GM19099 (cell line): ENCODE measurements around the gene IL22RA1.

Experiments
- POLR2A ChIP-seq: IDR thresholded peaks from 3 replicates; pipeline ENCODE4 v1.6.1; 2011; ENCODE audit warnings: low read depth; ENCODE audit not compliant: insufficient read length; ENCODE audit errors: extremely low read depth

The IL22RA1 gene

DNA sequence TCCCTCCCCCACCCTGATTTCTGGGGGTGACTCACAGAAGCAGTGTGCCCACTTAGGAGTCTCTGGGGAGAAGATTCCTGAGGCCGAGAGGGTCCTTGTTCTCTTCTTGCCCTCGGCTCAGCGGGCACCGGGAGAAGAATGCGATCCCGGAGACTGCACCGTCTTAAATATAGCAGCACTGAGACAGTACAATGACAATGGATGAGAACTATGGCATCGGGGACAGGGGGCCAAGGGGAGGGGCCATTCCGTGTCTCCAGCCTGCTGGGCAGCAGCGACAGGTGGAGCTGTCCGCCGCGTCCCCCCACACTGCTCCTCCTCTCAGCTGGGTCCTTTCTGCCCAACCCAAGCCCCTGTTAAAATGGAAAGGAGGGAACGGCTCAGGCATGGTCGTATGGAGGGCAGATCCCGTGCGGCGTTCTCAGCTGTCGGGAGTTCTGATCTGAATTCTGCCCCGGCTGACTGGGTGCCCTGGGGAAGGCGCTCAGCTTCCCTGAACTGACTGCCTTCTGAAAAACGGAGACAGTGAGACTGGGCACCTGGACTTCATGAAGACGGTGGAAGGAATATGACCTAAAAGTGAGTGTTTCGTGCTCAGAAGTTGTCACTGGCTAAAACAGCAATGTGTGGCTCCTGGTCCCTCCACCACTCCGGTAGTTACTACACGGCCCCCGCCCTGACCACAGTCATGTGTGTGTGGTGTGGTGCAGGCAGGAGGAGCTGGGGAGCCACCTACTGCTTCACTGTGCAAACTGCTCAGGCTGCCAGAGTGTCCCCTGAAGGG, 30.8 kb downstream of the IL22RA1 start, which contains the start of gene MYOM3:
TSS of gene MYOM3 (minus strand) at position 140 of the 784 bp plus-strand sequence. CDS start 3,499 bp downstream, outside the sequence.
- TF ChIP-seq POLR2A = no peak

DNA sequence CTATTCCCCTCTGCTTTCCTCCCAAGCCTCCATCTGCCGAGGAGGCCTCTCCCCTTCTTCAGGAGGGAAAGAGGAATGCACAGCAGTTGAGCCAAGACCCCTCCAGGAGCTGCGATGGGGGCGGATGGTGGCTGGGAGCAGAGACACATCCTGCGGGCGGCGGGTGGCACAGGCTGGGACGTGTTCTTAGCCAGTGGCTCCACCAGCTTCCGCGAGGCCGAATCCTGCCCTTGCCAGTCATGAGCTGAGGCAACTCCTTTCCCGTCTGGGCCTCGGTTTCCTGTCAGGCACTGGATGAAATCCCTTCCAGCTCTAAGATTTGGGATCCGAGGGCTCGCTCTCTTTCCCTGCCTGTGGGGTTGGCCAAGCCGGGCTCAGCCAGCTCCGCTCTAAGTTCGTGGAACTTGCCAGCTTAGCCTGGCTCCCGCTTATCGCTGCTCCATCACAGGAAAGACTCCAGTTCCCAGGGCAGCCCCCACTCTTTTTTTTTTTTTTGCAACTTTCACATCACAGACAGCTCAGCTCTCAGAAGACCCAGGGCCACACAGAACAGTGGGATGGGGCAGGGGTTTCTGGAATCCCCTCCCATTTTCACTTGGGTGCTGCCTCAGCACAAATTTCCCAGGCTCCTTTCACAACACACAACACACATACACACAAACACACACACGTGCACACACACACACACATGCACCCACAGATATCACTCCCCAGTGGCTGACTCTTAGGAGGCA, 31.5 kb downstream of the IL22RA1 start:
- TF ChIP-seq POLR2A = no peak

DNA sequence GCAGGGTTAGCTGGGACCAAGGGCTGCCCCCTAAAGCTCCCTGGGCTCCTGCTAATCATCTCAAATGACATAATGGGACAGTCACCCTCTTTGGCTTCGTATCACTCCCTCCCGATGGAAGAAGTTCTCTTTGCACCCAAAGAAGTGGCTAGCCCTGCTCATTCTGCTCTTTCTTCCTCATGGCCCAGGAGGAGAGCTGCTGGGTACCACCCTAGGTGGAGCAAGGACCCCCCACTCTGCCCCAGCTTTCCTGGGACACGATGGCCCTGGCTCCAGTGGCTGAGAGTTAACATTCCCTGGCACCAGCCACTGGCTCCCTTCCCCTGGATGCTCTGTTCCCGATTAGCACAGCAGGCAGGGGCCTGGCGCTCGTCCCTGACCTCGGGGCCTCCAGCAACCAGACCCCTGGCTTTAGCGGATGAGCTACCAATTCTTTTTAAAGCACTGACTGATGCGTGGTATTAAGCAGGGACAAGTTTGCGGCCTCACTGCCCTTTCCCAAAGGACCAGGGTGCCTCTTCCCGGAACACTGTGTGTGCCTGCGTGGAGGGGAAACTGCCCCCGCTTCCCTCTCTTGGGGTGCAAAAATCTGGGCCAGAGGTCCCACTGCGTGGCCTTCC, 32.2 kb downstream of the IL22RA1 start:
- no peak for TF ChIP-seq POLR2A

DNA sequence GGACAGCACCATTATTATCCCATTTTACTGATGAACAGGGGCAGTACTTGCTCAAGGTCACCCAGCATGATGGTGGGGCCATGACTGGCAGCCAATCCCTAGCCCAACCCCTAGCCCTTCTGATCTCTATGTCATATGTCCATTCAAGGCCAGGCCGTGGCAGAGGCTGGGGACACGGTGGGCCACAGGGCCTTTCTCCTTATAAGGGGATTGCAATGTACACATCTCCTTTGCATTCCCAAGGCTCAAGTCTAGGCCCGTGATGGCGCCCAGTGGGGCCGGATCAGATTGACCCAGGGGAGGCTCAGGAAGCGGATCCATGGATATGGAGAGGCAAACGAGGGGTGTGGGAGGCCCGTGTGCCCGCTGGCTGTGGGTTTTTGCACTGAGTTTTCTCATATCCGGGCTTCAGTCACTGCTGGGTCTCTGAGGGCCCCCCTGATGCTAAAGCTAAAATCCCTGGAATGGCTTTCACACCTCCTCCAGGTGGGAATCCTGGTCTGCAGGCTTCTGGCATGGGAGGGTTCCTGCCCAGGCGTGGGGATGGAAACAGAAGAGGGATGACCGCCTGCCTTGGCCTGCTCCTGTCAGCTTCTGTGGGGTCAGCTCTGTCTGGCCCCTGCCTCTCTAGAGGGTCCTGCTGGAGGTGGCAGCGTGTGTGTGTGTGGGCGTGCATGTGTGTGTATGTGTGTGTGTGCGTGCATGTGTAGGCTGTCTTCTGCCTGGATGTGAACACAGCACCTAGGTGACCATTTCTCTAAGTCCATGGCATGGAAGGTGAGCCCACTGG, 33.1 kb downstream of the IL22RA1 start:
- TF ChIP-seq POLR2A = no peak

DNA sequence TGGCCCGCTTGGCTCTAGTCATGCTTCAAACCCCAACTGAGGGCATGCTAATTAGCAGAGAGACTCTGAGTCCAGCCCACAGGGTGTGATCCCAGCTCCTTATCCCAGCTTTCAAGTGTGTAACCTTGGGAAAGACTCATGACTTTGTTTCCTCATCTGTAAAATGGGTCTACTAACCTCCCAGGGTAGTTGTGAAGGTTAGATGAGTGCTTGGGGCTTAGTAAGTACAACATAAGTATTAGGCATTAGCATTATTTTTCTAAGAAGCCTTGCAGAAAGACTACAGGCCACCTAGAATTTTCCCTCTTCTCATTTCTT, 33.8 kb downstream of the IL22RA1 start:
- TF ChIP-seq POLR2A = no peak

DNA sequence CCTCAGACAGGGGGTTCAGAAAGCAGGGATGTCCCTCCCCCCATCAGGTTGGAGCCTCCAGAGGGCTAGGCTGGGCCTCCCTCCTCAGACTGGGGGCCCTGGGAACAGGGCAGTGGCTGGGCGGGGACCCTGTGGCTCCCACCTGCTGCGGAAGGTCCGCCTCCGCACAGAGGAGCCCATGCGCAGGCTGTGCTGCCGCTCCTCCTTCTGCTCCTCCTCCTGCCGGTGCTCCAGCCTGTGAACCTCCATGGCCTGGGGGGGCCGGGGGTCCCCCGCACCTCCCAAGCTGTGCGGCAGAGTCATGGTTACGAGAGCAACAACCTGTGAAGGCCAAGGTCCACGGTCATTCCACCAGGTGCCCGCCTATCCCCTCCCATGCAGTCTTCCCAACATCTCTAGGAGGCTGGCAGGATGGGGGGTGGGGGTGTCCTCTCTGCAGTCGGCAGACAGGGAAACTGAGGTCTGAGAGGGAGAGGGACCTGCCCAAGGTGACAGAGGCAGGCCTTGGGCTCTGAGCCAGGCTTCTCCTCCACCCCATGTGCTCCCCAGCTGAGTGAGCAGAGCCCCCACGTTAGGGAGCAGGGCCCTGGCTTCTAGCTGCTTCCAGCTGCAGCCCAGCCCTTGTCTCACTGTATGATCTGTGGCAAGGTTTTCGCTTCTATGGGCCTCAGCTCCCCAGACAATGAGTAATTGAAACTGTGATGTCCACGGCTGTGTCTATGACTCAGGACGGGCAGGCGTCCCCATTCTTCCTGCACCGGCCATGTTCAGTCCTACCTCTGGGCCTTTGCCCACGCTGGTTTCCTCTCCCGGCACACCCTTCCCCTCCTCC, 34.4 kb downstream of the IL22RA1 start:
- no peak for TF ChIP-seq POLR2A

DNA sequence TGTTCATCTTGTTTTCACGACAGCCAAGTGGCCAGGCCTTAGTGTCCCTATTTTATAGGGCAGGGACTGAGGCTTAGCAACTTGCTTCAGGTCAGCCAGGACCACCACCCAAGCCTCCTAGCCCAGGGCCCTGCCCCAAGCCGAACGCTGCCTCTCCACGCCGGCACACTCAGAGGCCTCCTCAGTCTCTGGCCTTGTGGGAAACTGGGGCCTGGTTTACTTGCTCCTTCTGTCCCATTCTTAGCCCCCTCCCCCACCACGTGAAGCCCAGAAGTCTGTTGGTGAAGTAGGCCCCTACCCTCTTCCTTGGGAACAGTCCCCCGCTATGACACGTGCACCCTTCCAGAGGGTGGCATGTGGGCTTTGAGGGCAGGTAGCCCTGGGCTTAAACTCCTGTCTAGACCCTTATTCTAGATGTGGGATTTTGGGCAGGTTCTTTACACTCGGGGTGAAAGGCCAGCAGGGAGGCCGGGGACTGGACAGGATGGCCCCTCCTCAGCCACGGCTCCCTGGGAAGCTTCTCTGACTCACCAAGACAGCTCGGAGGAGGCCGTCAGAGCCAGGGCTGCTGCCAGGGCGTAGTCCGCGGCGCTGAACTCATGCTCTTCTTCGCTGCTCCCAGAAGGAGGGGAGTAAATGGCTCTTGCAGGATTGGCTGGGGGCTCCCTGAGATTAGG, 35.3 kb downstream of the IL22RA1 start:
- no peak for TF ChIP-seq POLR2A

DNA sequence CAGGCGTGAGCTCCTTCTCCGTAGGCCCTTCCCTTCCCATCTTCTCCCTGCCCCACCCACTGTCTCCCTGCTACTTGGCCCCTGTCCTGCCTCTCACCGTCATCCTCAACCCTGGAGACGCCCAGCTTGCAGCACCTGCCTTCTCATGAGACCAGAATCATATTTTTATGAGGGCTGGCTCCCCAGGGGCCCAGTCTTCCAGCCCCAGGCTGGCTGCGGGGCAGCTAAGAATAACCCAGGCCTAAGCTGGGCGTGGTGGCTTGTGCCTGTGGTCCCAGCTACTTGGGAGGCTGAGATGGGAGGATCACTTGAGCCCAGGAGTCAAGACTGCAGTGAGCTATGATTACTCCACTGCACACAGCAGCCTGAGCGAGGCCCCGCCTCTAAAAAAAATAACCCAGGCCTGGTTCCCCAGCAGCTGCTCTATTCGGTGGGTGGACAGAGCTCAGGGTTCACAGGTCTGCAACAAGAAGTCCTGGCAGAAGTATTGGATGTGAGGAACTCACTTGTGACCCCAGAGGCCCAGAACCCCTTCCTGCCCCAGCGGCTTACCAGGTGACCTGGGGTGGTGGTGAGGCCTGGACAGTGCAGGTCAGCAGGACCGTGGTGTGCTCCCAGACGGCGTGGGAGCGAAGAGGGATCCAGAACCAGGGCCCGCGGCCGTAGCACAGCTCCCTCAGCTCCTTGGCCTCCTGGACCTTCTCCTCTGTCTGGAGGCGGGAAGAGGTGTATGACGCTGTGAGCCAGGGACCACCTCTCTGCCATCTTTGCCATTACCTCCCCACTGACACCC, 37.4 kb downstream of the IL22RA1 start:
- TF ChIP-seq POLR2A = no peak

DNA sequence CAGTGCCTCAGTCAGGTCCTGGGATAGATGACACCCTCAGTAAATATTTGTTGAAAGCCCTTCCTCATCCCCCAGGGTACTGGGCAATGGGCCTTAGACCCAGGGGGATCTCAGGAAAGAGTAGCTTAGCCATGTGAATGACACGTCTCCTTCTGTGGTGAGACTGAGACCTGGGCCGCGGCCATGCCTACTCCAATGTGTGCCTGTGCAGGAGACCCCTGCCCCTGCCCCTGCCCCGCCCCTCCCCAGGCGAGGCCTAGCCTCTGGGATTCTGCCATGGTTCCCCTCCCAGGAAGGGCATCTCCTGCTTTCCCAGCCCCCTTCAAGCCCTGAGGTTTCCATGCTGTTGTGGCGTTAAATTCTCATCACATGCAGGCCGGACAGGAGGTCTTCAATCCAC, 38.1 kb downstream of the IL22RA1 start:
- no peak for TF ChIP-seq POLR2A

DNA sequence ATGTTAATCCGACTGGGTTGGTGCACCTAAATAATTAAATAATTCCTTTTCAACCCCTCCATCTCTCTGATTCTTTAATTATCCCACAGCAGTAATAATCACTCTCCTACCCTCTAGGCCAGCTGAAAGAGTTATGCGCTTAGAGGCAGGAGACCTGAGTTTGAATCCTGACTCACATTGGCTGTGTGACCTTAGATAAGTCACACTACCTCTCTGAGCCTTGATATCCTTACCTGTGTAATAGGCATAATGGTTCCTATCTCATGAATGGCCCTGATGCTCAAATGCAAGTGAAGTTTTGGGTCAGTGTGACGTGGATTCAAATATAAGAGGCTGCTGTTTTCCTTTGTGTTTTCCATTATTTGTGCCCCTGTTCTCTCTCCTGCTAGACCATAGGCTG, 39.1 kb downstream of the IL22RA1 start:
- TF ChIP-seq POLR2A = no peak

DNA sequence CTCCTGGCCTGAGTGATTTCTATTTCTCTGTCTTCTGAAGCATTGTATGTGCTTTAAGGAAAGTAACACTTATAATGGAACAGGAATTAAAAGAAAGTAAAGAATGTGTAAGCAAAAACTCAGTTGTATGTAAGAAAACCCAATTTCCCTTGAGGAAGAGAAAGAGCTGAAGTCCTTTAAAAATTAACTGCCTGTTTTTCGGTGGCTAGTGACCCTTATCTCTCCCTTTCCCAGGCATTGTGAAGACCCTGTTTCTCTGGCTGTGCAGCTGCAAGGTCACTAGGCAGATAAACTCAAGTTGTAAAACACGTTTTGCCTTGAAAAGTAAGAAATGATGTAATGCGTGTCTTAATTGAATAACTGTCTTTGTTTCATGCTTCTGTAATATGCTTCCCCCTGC, 39.5 kb downstream of the IL22RA1 start:
- TF ChIP-seq POLR2A = no peak

DNA sequence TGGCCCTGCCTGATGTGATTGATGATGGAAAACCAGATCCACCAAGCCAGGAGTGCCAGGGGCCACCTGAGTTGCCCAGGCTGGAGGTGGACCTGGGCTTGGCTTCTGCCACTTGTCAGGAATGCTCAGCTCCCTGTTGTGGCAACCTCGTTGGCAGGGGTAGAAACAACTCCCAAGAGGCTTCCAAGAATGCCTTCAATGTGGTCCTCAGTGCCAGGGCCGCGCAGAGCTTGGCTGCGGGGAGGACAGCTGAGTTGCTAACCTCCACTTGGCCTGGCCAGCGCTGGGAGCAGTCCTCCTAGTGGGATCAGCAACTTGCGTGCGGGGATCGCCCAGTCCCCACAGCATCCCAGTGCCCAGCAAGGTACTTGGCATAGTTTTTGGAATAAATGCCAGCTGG, 40.0 kb downstream of the IL22RA1 start:
- no peak for TF ChIP-seq POLR2A
